Transverse colon (tissue), 4 donors: ENCODE measurements around the gene SCARB2. TPM values are rescaled to one million over a fixed set of nuclear protein-coding genes. Genes with fewer than 3 reads are reported as not detected.
A peak's percentile ranks its signal among the peaks of the same experiment; 100 is the strongest.

Experiments
- DNase-seq: peaks from one replicate; pipeline ENCODE4 v3.0.0-alpha.2; 2019
- H3K27ac ChIP-seq, 4 donors: fragments of 200-600 bp; sonication (generic); 2 replicates each; pipeline ENCODE4 v1.5.1; 2016 to 2018; ENCODE audit warnings: inconsistent platforms in 4 of 4
- H3K27me3 ChIP-seq: fragments of 200-600 bp; sonication (generic); 2 replicates; pipeline ENCODE4 v1.5.1; 2017; ENCODE audit warnings: inconsistent platforms
- H3K36me3 ChIP-seq, 4 donors: fragments of 200-600 bp; sonication (generic); 2 replicates each; pipeline ENCODE4 v1.5.1; 2017 to 2019; ENCODE audit warnings: inconsistent platforms in 4 of 4
- H3K4me1 ChIP-seq, 4 donors: fragments of 200-600 bp; sonication (generic); 2 replicates each; pipeline ENCODE4 v1.5.1; 2017 to 2020; ENCODE audit warnings: inconsistent platforms in 4 of 4
- H3K4me3 ChIP-seq, 4 donors: fragments of 200-600 bp; sonication (generic); 1 replicate in 1 of 4; 2 replicates in 3 of 4; pipeline versions ENCODE4 v1.5.1 to v1.6.1; 2017 to 2019; ENCODE audit warnings: inconsistent platforms in 4 of 4
- H3K9me3 ChIP-seq, 2 donors: fragments of 200-600 bp; sonication (generic); 2 replicates each; pipeline ENCODE4 v1.5.1; 2017 to 2019; ENCODE audit warnings: inconsistent platforms in 2 of 2
- CTCF ChIP-seq, 5 experiments: fragments of 200-600 bp in 3 of 5; fragments of 450-650 bp in 2 of 5; sonication (generic) in 3 of 5; IDR thresholded peaks; 1 replicate in 2 of 5; 2 replicates in 3 of 5; pipeline ENCODE4 v1.5.1; 2016 to 2017; ENCODE audit warnings: antibody characterized with exemption in 5 of 5, inconsistent platforms in 3 of 5, mild to moderate bottlenecking in 2 of 5, moderate library complexity in 1 of 5
- EP300 ChIP-seq: sonication (generic); formaldehyde crosslinking; IDR thresholded peaks from one replicate; pipeline ENCODE4 v1.6.1; 2017; ENCODE audit warnings: antibody characterized with exemption, low read depth
- POLR2A ChIP-seq: fragments of 450-650 bp; IDR thresholded peaks from one replicate; pipeline ENCODE4 v1.6.1; 2016; ENCODE audit warnings: antibody characterized with exemption, mild to moderate bottlenecking, moderate library complexity
- POLR2AphosphoS5 ChIP-seq, 3 donors: sonication (generic); formaldehyde crosslinking; IDR thresholded peaks; one replicate each; pipeline ENCODE4 v1.6.1; 2016; ENCODE audit warnings: antibody characterized with exemption in 3 of 3
- WGBS, 2 donors: methylation state at CpG; one replicate each; pipeline ENCODE4 v1.1.5; 2018; ENCODE audit warnings: low coverage in 1 of 2; 5-methylcytosine and 5-hydroxymethylcytosine counted together
- in situ Hi-C, 4 donors: fragments of 200-750 bp; cut with MboI; loops; one replicate each; pipeline versions ENCODE4 v1.15.0 to v1.15.1; 2017; ENCODE audit warnings: low sequenced_read_pairs in 3 of 4, low pct_ligation_motif_present in 1 of 4, low pct_unique_long_range_greater_than_20kb in 1 of 4
- intact Hi-C: fragments of 100-400 bp; cut with DNase I; formaldehyde crosslinking; loops from one replicate; pipeline ENCODE4 v1.15.1; 2023; ENCODE audit warnings: low total_unique reads
- total RNA-seq, 4 donors: library from RNA; depleted of rRNA; stranded (reverse); fragments of >200 nt; gene quantifications; one replicate each; pipeline ENCODE4 v1.1.0, GENCODE V29; 2016

Gene SCARB2
- total RNA-seq, 4 donors from 2014 or later: 139 to 210 (median 194) TPM

DNA sequence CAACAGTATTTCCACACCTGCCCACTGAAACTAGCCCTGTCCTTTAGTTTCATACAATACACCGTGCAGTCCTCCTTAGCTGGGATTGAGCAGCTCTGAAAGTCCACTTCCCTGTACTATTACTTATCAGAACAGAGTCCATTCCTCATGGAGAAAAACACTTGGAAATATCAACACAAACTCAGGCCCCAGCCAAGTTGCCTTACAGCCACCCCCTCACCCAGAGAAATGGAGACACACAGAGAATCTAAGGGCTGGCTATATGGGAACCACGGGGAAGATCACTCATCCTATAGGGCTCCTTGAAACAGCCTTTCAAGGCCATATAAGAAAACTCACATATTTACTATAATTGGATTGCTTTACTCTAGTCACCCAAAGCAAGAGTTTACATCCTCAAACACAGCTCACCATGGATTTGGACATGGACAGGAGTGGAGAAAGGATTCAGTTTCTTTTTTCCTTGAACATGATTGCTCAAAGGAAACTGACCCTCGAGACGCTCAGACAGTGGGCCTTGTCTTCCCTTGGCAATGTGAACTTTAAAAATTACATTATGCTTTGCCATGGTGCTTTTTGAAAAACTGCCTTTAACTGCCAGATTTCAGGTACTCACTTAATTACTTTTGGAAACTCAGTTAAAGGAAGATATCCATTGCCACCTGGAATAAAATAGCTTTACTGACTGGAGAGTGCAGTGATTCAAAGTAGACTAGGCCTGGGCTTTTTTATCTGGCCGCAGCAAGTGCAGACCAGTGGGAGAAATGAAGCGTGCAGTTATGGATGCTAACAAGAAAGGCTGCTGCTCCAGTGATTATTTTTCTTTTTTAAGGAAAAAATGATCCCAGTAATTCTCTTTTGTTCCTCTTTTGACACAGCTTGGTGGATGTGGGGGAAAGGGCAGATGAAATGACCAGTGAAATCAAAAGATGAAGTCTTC is 1.6 kb downstream of the SCARB2 start:
- H3K4me3 ChIP-seq: peak overlapping the region; percentile 68 to 91 (median 71)
- in situ Hi-C loops: no loop called here
- H3K9me3 ChIP-seq: no peaks in the 10 kb centered on the region
- H3K27me3 ChIP-seq: no peaks in the 10 kb centered on the region
- 24 to 34% methylated on average over 2 to 6 of the region's 6 CpGs for WGBS, 2 donors
- H3K4me1 ChIP-seq: peaks cover 47 to 86% (median 69%) of the 10 kb centered on the region in 4 donors
- H3K27ac ChIP-seq: peak overlapping the region; percentile 97 to 98 (median 98)
- TF ChIP-seq CTCF (IDR thresholded peaks at IDR 0.05): no peak
- TF ChIP-seq POLR2A: no peak
- no peak for TF ChIP-seq POLR2AphosphoS5 (IDR thresholded peaks at IDR 0.05)
- no peak for TF ChIP-seq EP300
- DNase-seq: no peak
- intact Hi-C loops: no loop called here
- H3K36me3 ChIP-seq: no peaks in the 10 kb centered on the region

DNA sequence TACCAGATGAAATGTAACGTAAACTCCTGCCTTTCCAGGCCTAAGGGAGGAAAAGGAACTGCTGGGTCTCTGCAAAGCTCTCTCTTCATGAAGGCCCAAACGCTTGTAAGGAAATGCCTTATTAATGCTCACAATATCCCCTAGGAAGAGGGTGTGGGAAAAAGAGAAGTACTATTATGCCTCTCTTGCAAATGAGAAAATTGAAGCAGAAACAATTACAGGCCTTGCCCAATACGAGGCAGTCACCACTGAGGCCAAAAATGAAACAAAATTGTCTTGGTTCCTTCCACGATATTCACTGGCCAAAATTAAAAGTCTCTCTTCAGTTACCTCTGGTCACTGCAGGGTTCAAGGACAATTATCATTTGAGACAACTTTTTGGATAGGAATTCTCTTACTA is 3.2 kb downstream of the SCARB2 start:
- no peak for TF ChIP-seq POLR2AphosphoS5 (IDR thresholded peaks at IDR 0.05)
- TF ChIP-seq EP300: no peak
- no peak for TF ChIP-seq CTCF (IDR thresholded peaks at IDR 0.05)
- Histone ChIP-seq H3K4me1 (peaks cover 50 to 87% (median 66%) of the 10 kb centered on the region in 4 donors), H3K36me3 (no peaks in the 10 kb centered on the region), H3K27me3 (no peaks in the 10 kb centered on the region), H3K9me3 (no peaks in the 10 kb centered on the region), H3K27ac (peak overlapping the region; percentile 97 to 98 (median 98)), H3K4me3 (no peak overlapping the region)
- WGBS, 2 donors: 54 to 55% methylated on average over 2 to 4 of the region's 4 CpGs
- in situ Hi-C loops (no loop called here), intact Hi-C loops (no loop called here)
- DNase-seq: no peak

- Histone ChIP-seq H3K36me3 (no peaks in the 10 kb centered on the region), H3K27ac (peak overlapping the region; percentile 97 to 98 (median 98)), H3K4me3 (no peak overlapping the region), H3K9me3 (no peaks in the 10 kb centered on the region), H3K27me3 (no peaks in the 10 kb centered on the region), H3K4me1 (peaks cover 52 to 87% (median 66%) of the 10 kb centered on the region in 4 donors)
- intact Hi-C loops (no loop called here), in situ Hi-C loops (no loop called here)
- TF ChIP-seq POLR2AphosphoS5 (IDR thresholded peaks at IDR 0.05): no peak
- TF ChIP-seq EP300: no peak
- no peak for TF ChIP-seq CTCF (IDR thresholded peaks at IDR 0.05)
- no peak for TF ChIP-seq POLR2A
- no peak for DNase-seq
- WGBS, 2 donors: 79 to 85% methylated on average over 4 of the region's 4 CpGs
These were observed 3.7 kb downstream of the SCARB2 start for GRCh38 chr4:76209881-76210280.

- H3K27me3 ChIP-seq: no peaks in the 10 kb centered on the region
- intact Hi-C loops (no loop called here), in situ Hi-C loops (no loop called here)
- H3K9me3 ChIP-seq: no peaks in the 10 kb centered on the region
- no peak for TF ChIP-seq EP300
- TF ChIP-seq CTCF (IDR thresholded peaks at IDR 0.05): no peak
- TF ChIP-seq POLR2AphosphoS5 (IDR thresholded peaks at IDR 0.05): peak; percentile 72 to 85 (median 74)
- peak; percentile 51 for TF ChIP-seq POLR2A
- no peaks in the 10 kb centered on the region for H3K36me3 ChIP-seq
- H3K27ac ChIP-seq: peak overlapping the region; percentile 97 to 98 (median 98)
- peaks cover 53 to 95% (median 64%) of the 10 kb centered on the region in 4 donors for H3K4me1 ChIP-seq
- 17 to 22% methylated on average over 9 of the region's 9 CpGs for WGBS, 2 donors
- DNase-seq: peak; percentile 82
- peak overlapping the region in 1 of 4 donors; percentile 29 for H3K4me3 ChIP-seq
These were observed 5.4 kb downstream of the SCARB2 start for GRCh38 chr4:76208005-76208765.
